ENCODE results near the gene FBLN5.

The FBLN5 gene

DNA sequence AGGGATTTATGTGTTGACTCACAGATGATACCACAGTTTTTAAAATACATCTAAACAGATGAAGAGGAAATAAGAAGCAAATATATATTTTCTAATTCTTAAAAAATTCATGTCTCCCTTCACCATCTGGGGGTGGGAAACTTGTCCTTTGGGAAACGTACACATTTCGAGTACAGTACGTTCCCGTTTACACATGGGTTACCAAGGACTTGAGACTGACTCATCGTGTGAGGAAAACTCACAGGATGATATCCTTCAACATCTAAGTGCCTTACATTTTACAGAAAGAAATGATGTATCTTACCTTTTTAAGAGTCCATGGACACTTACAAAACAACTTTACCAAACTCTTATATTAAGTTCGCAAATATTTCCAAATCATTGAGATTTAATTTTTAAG is 16.0 kb upstream of the FBLN5 start:
- TF ChIP-seq, protein P1, sequence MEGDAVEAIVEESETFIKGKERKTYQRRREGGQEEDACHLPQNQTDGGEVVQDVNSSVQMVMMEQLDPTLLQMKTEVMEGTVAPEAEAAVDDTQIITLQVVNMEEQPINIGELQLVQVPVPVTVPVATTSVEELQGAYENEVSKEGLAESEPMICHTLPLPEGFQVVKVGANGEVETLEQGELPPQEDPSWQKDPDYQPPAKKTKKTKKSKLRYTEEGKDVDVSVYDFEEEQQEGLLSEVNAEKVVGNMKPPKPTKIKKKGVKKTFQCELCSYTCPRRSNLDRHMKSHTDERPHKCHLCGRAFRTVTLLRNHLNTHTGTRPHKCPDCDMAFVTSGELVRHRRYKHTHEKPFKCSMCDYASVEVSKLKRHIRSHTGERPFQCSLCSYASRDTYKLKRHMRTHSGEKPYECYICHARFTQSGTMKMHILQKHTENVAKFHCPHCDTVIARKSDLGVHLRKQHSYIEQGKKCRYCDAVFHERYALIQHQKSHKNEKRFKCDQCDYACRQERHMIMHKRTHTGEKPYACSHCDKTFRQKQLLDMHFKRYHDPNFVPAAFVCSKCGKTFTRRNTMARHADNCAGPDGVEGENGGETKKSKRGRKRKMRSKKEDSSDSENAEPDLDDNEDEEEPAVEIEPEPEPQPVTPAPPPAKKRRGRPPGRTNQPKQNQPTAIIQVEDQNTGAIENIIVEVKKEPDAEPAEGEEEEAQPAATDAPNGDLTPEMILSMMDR (IDR thresholded peaks at IDR 0.05; ENCODE audit: borderline replicate concordance, insufficient read depth, low read depth, low read length) = no peak

DNA sequence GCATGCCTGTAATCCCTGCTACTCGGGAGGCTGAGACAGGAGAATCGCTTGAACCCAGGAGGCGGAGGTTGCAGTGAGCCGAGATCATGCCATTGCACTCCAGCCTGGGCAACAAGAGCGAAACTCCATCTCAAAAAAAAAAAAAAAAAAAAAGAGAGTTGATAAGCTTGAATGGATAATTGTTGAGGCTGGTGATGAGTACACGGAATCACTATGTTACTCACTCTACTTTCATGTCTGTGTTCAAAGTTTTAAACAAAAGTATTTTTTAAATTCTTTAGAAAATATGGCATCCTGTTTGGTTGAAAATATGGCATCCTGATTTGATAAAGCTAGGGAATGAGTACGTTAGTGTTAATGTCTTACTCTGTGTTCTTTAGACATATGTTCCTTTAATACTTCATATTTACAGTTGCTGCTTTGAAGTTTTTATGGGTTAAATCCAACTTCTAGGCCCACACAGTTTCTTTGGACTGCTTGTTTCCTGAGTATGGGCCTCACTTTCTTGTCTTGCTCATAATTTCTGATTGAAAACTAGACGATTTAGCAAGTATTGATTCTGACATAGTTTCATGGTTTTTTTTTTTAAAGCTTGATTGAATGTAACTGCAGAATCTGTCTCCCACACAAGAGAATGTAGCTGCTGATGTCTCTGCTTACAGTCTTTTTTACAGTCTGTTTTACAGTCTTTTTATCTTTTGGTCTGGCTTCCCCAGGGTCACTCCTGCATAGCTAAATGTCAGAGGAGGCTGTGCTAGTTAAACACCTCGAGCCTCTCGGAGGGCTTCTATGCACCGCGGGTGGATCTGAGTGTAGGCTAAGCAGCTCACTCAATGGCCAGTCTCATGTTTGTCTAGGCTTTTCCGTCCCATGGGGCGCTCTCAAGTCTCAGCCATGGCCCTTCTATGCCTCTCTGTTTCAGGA is 14.1 kb upstream of the FBLN5 start:
- no peak overlapping the region for H3K4me3 ChIP-seq (ENCODE audit: low read depth, low read length)

More for the DNA sequence above, 16.0 kb upstream of the FBLN5 start:
- H3K4me3 ChIP-seq (ENCODE audit: low read depth, low read length) = no peak overlapping the region

DNA sequence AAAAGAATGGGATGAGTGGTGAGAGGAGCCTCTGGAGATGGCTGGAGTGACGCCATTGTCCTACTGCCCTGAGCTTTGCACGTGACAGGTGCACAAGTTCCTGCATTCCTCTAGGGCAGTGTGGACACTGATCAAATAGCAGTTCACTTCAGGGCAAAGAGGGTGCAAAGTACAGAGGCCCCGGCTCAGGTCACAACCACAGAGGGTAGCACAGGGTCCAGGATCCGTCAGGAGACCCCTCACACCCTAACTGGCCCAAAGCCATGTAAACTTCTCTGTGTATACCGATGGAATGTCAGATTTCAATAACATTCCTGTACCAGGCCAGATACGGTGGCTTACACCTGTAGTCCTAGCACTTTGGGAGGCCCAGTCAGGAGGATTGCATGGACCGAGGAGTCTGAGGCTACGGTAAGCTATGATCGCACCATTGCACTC is 10.4 kb upstream of the FBLN5 start:
- TF ChIP-seq, protein P1 (IDR thresholded peaks at IDR 0.05; ENCODE audit: borderline replicate concordance, insufficient read depth, low read depth, low read length) = no peak
- no peak overlapping the region for H3K4me3 ChIP-seq (ENCODE audit: low read depth, low read length)

More for the DNA sequence above, 14.1 kb upstream of the FBLN5 start:
- TF ChIP-seq, protein P1 (IDR thresholded peaks at IDR 0.05; ENCODE audit: borderline replicate concordance, insufficient read depth, low read depth, low read length) = no peak

DNA sequence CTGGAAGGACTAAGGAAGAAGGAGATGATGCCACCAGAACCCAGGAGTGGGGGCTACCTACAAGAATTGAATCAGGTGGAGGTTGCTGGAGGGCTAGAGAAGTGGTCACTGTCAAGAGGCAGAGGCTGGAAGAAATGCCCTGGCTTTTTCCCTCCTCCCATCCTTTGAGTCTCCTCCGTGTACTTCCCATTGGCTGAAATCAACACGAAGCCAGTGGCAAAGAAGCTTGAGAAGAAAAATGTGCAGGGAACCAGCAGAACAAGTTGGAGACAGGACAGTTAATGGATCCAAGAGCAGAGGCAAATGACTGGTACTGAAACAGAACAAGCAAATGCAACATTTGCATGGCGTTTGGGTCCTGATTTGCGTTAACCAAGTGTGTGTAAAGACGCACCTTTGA is 9.1 kb upstream of the FBLN5 start:
- no peak overlapping the region for H3K4me3 ChIP-seq (ENCODE audit: low read depth, low read length)
- TF ChIP-seq, protein P1 (IDR thresholded peaks at IDR 0.05; ENCODE audit: borderline replicate concordance, insufficient read depth, low read depth, low read length) = no peak

DNA sequence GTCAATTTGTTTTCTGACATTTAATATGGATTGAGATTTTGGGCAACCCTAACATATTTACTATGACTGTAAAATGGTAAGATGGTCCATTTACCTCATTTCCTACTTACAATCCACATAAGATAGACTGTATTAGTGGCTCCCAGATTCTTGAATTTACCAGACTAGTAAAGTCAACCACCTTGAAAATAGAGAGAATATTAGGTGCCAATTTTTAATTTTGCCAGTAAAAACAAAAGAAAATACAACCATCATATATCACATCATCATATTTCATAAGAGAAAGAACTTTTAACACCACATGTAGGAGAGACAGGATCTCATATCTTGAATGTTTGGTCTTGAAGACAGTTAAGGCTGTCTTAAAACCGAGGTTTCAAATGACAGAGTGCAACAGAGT is 7.7 kb upstream of the FBLN5 start:
- TF ChIP-seq, protein P1 (IDR thresholded peaks at IDR 0.05; ENCODE audit: borderline replicate concordance, insufficient read depth, low read depth, low read length) = no peak
- no peak overlapping the region for H3K4me3 ChIP-seq (ENCODE audit: low read depth, low read length)

DNA sequence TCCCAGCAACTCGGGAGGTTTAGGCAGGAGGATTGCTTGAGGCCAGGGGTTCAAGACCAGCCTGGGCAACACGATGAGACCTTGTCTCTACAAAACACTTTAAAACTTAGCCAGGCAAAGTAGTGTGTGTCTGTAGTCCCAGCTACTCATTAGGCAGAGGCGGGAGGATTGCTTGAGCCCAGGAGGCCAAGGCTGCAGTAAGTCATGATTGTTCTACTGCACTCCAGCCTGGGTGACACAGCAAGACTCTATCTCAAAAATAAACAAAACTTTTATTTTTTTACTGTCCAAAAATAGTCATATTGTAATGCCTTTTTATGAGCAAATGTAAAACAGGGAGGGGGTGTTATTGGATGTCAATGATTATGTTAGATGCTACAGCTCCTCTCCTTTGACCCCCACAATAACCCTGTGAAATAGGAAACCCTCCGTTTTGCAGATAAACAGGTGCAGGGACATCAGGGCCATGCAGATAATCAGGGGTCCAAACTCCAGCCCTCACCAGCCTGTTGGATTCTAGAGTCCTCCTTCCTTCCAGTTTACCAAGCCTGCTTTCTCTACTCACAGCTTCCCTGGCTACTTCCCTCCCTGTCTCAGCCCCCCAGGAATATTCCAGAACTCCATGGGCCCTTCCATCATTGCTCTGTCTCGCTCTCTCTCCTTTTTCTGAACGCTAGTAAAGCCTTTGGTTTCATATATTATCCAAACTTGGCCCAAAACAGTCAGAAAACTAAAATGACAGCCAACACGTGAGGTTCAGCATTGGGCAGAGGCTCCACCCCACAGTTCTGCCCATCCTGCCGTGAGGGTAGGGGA is 5.9 kb upstream of the FBLN5 start:
- no peak overlapping the region for H3K4me3 ChIP-seq (ENCODE audit: low read depth, low read length)
- TF ChIP-seq, protein P1 (IDR thresholded peaks at IDR 0.05; ENCODE audit: borderline replicate concordance, insufficient read depth, low read depth, low read length) = no peak
